ENCODE results near the gene C12orf42.

The C12orf42 gene

DNA sequence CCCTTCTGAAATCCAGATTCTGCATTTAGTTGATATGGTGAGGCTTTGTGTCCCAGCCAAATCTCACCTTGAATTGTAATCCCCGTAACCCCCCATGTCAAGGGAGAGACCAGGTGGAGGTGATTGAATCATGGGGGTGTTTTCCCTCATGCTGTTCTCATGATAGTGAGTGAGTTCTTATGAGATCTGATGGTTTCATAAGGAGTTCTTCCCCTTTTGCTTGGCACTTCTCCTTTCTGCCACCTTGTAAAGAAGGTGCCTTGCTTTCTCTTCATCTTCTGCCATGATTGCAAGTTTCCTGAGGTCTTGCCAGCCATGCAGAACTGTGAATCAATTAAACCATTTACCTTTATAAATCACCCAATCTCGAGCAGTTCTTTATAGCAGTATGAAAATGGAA is 23.1 kb upstream of the C12orf42 start:
- no peak for DNase-seq
- Histone ChIP-seq H3K27ac (no peak overlapping the region), H3K27me3 (no peaks in the 10 kb centered on the region), H3K36me3 (no peaks in the 10 kb centered on the region), H3K4me3 (no peak overlapping the region), H3K9me3 (no peaks in the 10 kb centered on the region), H3K4me1 (no peaks in the 10 kb centered on the region)
- TF ChIP-seq, protein P1, sequence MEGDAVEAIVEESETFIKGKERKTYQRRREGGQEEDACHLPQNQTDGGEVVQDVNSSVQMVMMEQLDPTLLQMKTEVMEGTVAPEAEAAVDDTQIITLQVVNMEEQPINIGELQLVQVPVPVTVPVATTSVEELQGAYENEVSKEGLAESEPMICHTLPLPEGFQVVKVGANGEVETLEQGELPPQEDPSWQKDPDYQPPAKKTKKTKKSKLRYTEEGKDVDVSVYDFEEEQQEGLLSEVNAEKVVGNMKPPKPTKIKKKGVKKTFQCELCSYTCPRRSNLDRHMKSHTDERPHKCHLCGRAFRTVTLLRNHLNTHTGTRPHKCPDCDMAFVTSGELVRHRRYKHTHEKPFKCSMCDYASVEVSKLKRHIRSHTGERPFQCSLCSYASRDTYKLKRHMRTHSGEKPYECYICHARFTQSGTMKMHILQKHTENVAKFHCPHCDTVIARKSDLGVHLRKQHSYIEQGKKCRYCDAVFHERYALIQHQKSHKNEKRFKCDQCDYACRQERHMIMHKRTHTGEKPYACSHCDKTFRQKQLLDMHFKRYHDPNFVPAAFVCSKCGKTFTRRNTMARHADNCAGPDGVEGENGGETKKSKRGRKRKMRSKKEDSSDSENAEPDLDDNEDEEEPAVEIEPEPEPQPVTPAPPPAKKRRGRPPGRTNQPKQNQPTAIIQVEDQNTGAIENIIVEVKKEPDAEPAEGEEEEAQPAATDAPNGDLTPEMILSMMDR (IDR thresholded peaks at IDR 0.05), result no peak
- intact Hi-C loops (cut with DNase I; ENCODE audit: low total_unique reads), result no loop called here

DNA sequence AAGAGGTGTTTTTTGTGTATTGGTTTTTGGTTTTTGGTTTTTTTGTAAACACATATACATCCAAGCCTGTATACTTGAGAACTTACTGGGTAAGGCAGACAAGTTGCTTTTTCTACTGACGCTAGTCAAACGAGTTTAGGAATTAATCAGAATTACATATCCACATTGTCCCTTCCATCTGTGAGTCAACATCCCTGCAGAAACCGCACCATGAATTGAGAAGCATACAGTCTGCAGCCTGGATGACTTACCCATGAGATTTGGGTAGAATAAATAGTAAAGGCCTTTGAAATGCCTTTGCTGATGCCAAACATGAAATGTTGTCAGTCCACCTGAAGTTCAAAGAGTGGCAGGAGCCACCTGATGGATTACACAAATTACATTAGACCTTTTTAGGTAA is 21.4 kb upstream of the C12orf42 start:
- no peak for DNase-seq
- H3K27ac ChIP-seq, result no peak overlapping the region
- TF ChIP-seq, protein P1 (IDR thresholded peaks at IDR 0.05), result no peak
- H3K9me3 ChIP-seq, result no peaks in the 10 kb centered on the region
- H3K4me1 ChIP-seq, result no peaks in the 10 kb centered on the region
- H3K36me3 ChIP-seq, result no peaks in the 10 kb centered on the region
- intact Hi-C loops (cut with DNase I; ENCODE audit: low total_unique reads), result no loop called here
- no peak overlapping the region for H3K4me3 ChIP-seq
- H3K27me3 ChIP-seq, result no peaks in the 10 kb centered on the region

DNA sequence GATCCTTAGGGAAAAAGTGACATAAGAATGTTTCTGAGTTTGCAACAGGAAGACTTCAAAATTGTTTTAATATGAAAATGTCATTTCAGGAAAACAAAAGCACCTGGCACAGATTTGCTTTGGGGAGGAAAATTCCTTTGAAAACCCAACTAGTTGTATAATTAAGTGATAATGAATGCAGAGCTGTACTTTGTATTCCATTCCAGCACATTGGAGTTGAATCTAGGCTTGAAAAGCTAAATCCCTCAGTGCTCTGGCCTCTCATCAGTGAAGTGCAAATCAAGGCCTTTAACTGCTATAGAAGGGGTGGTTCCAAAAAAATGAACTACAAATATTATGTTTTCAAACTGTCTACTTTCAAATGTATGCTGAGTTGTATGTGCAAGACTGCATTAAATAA is 19.6 kb upstream of the C12orf42 start:
- H3K9me3 ChIP-seq, result no peaks in the 10 kb centered on the region
- H3K36me3 ChIP-seq, result no peaks in the 10 kb centered on the region
- H3K27me3 ChIP-seq, result no peaks in the 10 kb centered on the region
- intact Hi-C loops (cut with DNase I; ENCODE audit: low total_unique reads), result no loop called here
- H3K27ac ChIP-seq, result no peak overlapping the region
- no peak for DNase-seq
- TF ChIP-seq, protein P1 (IDR thresholded peaks at IDR 0.05), result no peak
- no peaks in the 10 kb centered on the region for H3K4me1 ChIP-seq
- H3K4me3 ChIP-seq, result no peak overlapping the region

DNA sequence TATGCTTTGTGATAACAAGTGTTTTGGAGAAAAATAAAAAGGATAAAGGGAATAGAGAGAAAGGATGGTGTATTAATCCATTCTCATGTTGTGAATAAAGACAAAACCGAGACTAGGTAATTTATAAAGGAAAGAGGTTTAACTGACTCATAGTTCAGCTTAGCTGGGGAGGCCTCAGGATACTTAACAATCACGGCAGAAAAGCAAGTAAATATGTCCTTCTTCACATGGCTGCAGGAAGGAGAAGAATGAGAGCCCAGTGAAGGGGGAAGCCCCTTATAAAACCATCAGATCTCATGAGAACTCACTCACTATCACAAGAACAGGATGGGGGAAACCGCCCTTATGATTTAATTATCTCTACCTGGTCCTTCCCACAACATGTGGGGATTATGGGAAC is 18.1 kb upstream of the C12orf42 start:
- H3K36me3 ChIP-seq, result no peaks in the 10 kb centered on the region
- intact Hi-C loops (cut with DNase I; ENCODE audit: low total_unique reads), result no loop called here
- no peak for DNase-seq
- no peaks in the 10 kb centered on the region for H3K9me3 ChIP-seq
- H3K27ac ChIP-seq, result no peak overlapping the region
- TF ChIP-seq, protein P1 (IDR thresholded peaks at IDR 0.05), result no peak
- no peak overlapping the region for H3K4me3 ChIP-seq
- no peaks in the 10 kb centered on the region for H3K4me1 ChIP-seq
- no peaks in the 10 kb centered on the region for H3K27me3 ChIP-seq

DNA sequence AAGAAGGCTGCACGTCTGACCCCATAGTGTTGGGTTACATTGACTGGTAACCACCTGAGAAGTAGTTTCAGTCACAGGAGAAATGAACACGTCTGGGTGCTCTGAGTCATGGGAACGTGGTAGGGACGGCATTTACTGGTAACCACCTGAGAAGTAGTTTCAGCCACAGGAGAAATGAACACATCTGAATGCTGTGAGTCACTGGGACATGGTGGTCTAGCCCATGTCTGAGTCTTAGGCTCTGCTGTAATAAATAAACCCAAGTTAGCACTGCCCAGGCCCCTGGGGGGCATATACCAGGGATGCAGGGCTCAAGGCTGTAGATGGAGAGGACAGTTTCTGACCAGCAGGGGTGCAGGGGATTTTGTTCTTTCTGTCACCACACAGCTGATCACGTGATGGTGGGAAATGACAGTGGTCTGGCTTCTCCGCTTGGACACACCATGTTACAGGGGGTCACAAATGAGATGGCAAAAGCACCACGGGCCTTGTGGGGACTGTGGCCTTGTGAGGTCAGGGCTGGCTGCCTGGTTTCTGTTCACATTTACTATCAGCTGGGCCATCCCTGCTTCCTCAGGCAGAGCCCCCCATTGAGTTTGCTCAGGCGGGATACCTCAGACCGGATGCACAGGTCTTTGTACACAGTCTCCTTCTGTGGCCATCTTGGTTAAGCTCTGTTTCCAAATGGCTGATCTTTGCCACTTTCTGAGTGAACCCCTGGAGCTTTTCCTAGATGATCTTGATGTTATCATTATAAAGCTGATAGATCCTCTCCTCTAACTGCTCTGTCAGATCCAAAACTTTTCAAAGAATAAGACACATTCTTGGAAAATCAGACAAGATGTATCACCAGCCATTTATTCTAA is 9.8 kb upstream of the C12orf42 start:
- TF ChIP-seq, protein P1 (IDR thresholded peaks at IDR 0.05), result no peak
- no peak overlapping the region for H3K27ac ChIP-seq
- H3K4me1 ChIP-seq, result no peaks in the 10 kb centered on the region
- no peaks in the 10 kb centered on the region for H3K36me3 ChIP-seq
- DNase-seq, result no peak
- intact Hi-C loops (cut with DNase I; ENCODE audit: low total_unique reads), result no loop called here
- no peaks in the 10 kb centered on the region for H3K9me3 ChIP-seq
- no peak overlapping the region for H3K4me3 ChIP-seq
- no peaks in the 10 kb centered on the region for H3K27me3 ChIP-seq

All from tibial artery (tissue), 4 donors.